Neuronal stem cell (in vitro differentiated cells): ENCODE data around the gene IMMP2L.
A peak's percentile ranks its signal among the peaks of the same experiment; 100 is the strongest.

Experiments
- DNase-seq: peaks from one replicate; pipeline ENCODE4 v3.0.0-alpha.2; 2013; ENCODE audit warnings: low spot score
- H2AFZ ChIP-seq: one replicate; pipeline ENCODE4 v1.6.1; 2013; ENCODE audit warnings: mild to moderate bottlenecking, low read length, inconsistent platforms
- H2AK5ac ChIP-seq: 2 replicates; pipeline ENCODE4 v1.6.1; 2013; ENCODE audit warnings: low read depth, mild to moderate bottlenecking, inconsistent platforms, low read length, moderate library complexity, mixed read lengths
- H2BK120ac ChIP-seq: 2 replicates; pipeline ENCODE4 v1.6.1; 2013; ENCODE audit warnings: low read depth, mild to moderate bottlenecking, inconsistent platforms, low read length, moderate library complexity, mixed read lengths
- H2BK12ac ChIP-seq: one replicate; pipeline ENCODE4 v1.6.1; 2013; ENCODE audit warnings: low read length, inconsistent platforms
- H2BK15ac ChIP-seq: 2 replicates; pipeline ENCODE4 v1.6.1; 2013; ENCODE audit warnings: mild to moderate bottlenecking, low read length, inconsistent platforms, mixed read lengths
- H2BK5ac ChIP-seq: one replicate; pipeline ENCODE4 v1.6.1; 2013; ENCODE audit warnings: inconsistent platforms, mild to moderate bottlenecking, low read length, moderate library complexity
- H3K14ac ChIP-seq: one replicate; pipeline ENCODE4 v1.6.1; 2013; ENCODE audit warnings: low read length, inconsistent platforms
- H3K18ac ChIP-seq: 2 replicates; pipeline ENCODE4 v1.6.1; 2013; ENCODE audit warnings: low read length, inconsistent platforms
- H3K23ac ChIP-seq: 2 replicates; pipeline ENCODE4 v1.6.1; 2013; ENCODE audit warnings: low read depth, mild to moderate bottlenecking, mixed read lengths, low read length, inconsistent platforms; ENCODE audit not compliant: poor library complexity
- H3K27ac ChIP-seq: replicated peaks from 3 replicates; pipeline ENCODE4 v1.5.1; 2013; ENCODE audit warnings: low read length, inconsistent platforms
- H3K27me3 ChIP-seq, 3 experiments: 2 replicates each; pipeline ENCODE4 v1.6.1; 2013; ENCODE audit warnings: low read length in 3 of 3, mild to moderate bottlenecking in 2 of 3, inconsistent platforms in 1 of 3, low read depth in 1 of 3, mixed read lengths in 1 of 3, moderate library complexity in 1 of 3; ENCODE audit not compliant: control insufficient read depth in 3 of 3, insufficient read depth in 3 of 3
- H3K36me3 ChIP-seq, 2 donors: replicated peaks in 1 of 2; 2 replicates each; pipeline ENCODE4 v1.6.1; 2013; ENCODE audit warnings: low read length in 2 of 2; ENCODE audit not compliant: control insufficient read depth in 2 of 2, insufficient read depth in 2 of 2
- H3K4ac ChIP-seq: 2 replicates; pipeline ENCODE4 v1.6.1; 2013; ENCODE audit warnings: inconsistent platforms, mild to moderate bottlenecking, low read length, moderate library complexity
- H3K4me1 ChIP-seq, 2 donors: 1 replicate in 1 of 2; 2 replicates in 1 of 2; pipeline ENCODE4 v1.6.1; 2013; ENCODE audit warnings: low read length in 2 of 2, low read depth in 1 of 2; ENCODE audit not compliant: control insufficient read depth in 2 of 2, insufficient read depth in 1 of 2
- H3K4me2 ChIP-seq: one replicate; pipeline ENCODE4 v1.6.1; 2013; ENCODE audit warnings: mild to moderate bottlenecking, low read length, inconsistent platforms; ENCODE audit not compliant: insufficient read depth, poor library complexity, severe bottlenecking
- H3K4me3 ChIP-seq, 2 donors: 2 replicates each; pipeline ENCODE4 v1.5.1; 2013; ENCODE audit warnings: low read length in 2 of 2, mild to moderate bottlenecking in 2 of 2, inconsistent platforms in 1 of 2, moderate library complexity in 1 of 2
- H3K79me1 ChIP-seq: one replicate; pipeline ENCODE4 v1.6.1; 2013; ENCODE audit warnings: low read depth, mild to moderate bottlenecking, inconsistent platforms, low read length, moderate library complexity
- H3K9ac ChIP-seq: one replicate; pipeline ENCODE4 v1.6.1; 2013; ENCODE audit warnings: mild to moderate bottlenecking, low read depth, low read length, inconsistent platforms; ENCODE audit not compliant: poor library complexity
- H3K9me3 ChIP-seq, 2 donors: replicated peaks in 1 of 2; 2 replicates each; pipeline versions ENCODE3 to v1.6.1; 2013; ENCODE audit warnings: low read length in 2 of 2, mild to moderate bottlenecking in 2 of 2, inconsistent platforms in 1 of 2, low read depth in 1 of 2, mixed read lengths in 1 of 2, moderate library complexity in 1 of 2; ENCODE audit not compliant: control insufficient read depth in 2 of 2, insufficient read depth in 1 of 2
- H4K8ac ChIP-seq: one replicate; pipeline ENCODE4 v1.6.1; 2013; ENCODE audit warnings: low read depth, mild to moderate bottlenecking, inconsistent platforms, low read length, moderate library complexity
- H4K91ac ChIP-seq: one replicate; pipeline ENCODE4 v1.6.1; 2013; ENCODE audit warnings: low read length, low read depth, mild to moderate bottlenecking, inconsistent platforms; ENCODE audit not compliant: poor library complexity
- WGBS, 2 donors: extraction: QIAGEN DNeasy Blood & Tissue Kit; methylation state at CpG; one replicate each; pipeline ENCODE4 v1.1.7; 2013; ENCODE audit warnings: missing lambda C conversion rate in 2 of 2, mixed read lengths in 1 of 2; ENCODE audit not compliant: insufficient read length in 2 of 2, insufficient replicate concordance in 1 of 2; ENCODE audit errors: extremely low coverage in 2 of 2; 5-methylcytosine and 5-hydroxymethylcytosine counted together

The IMMP2L gene

DNA sequence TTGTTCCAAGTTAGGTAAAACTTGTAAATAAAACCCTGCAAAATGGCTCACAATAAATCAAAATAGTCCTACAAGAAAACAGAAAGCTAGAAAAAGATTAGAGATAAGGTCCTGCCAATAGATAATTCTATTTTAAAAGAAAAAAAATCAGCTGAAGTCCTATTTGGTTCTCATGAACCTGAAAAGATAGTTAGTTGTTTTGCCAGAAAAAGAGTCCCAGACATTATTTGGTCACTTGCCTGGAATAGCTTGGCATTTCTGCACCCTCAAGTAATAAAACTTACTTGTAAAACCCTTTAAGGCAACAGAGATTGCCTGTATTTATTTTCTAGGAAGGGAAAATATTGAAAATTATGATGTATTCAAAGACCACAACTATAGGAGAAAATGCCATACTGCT lies 423.7 kb downstream of the IMMP2L start:
- Histone ChIP-seq H3K18ac (no peak overlapping the region), H3K4me2 (no peak overlapping the region), H3K9ac (no peak overlapping the region), H3K4me1 (peaks cover 0 to 5% of the 10 kb centered on the region in 2 donors), H4K8ac (no peak overlapping the region), H3K14ac (no peak overlapping the region), H4K91ac (no peak overlapping the region), H2AK5ac (no peak overlapping the region), H3K27ac (no peak overlapping the region), H3K79me1 (no peaks in the 10 kb centered on the region), H3K23ac (no peak overlapping the region), H2AFZ (peak overlapping the region; percentile 62), H3K27me3 (no peaks in the 10 kb centered on the region), H2BK12ac (no peak overlapping the region), H2BK5ac (no peak overlapping the region), H2BK120ac (no peak overlapping the region), H2BK15ac (no peak overlapping the region), H3K9me3 (no peaks in the 10 kb centered on the region), H3K36me3 (no peaks in the 10 kb centered on the region), H3K4me3 (no peak overlapping the region), H3K4ac (no peak overlapping the region)
- DNase-seq = no peak

- no peak overlapping the region for H3K14ac ChIP-seq
- H2BK5ac ChIP-seq = no peak overlapping the region
- no peak overlapping the region for H2BK12ac ChIP-seq
- no peak overlapping the region for H2BK120ac ChIP-seq
- no peak overlapping the region for H3K9ac ChIP-seq
- no peak overlapping the region for H4K8ac ChIP-seq
- H3K27me3 ChIP-seq = no peaks in the 10 kb centered on the region
- no peaks in the 10 kb centered on the region for H3K9me3 ChIP-seq
- H3K4me1 ChIP-seq = peaks cover under 1 to 5% of the 10 kb centered on the region in 2 donors
- no peaks in the 10 kb centered on the region for H3K79me1 ChIP-seq
- no peak overlapping the region for H3K18ac ChIP-seq
- no peak for DNase-seq
- no peak overlapping the region for H3K4ac ChIP-seq
- no peak overlapping the region for H4K91ac ChIP-seq
- H2AK5ac ChIP-seq = no peak overlapping the region
- H3K27ac ChIP-seq = no peak overlapping the region
- H3K36me3 ChIP-seq = no peaks in the 10 kb centered on the region
- no peak overlapping the region for H2BK15ac ChIP-seq
- WGBS, 2 donors = no CpG with 5 or more reads among the region's 2 CpGs
- H3K4me2 ChIP-seq = no peak overlapping the region
- no peak overlapping the region for H3K23ac ChIP-seq
- H2AFZ ChIP-seq = peak overlapping the region; percentile 62
- no peak overlapping the region for H3K4me3 ChIP-seq
Observed at GRCh38 chr7:111138193-111138569, 424.1 kb downstream of the IMMP2L start.

GRCh38 chr7:111137296-111138192 lies 424.7 kb downstream of the IMMP2L start:
- no peak for DNase-seq
- WGBS, 2 donors = no CpG with 5 or more reads among the region's 4 CpGs

GRCh38 chr7:111132833-111133232 lies 429.5 kb downstream of the IMMP2L start:
- peaks cover 2 to 4% of the 10 kb centered on the region in 2 donors for H3K4me1 ChIP-seq
- H4K91ac ChIP-seq = no peak overlapping the region
- H3K4me2 ChIP-seq = no peak overlapping the region
- no peak overlapping the region for H2BK15ac ChIP-seq
- H3K36me3 ChIP-seq = no peaks in the 10 kb centered on the region
- no peaks in the 10 kb centered on the region for H3K9me3 ChIP-seq
- no peak overlapping the region for H3K9ac ChIP-seq
- no peak overlapping the region for H3K4me3 ChIP-seq
- H2BK12ac ChIP-seq = no peak overlapping the region
- no peak for DNase-seq
- H2BK120ac ChIP-seq = no peak overlapping the region
- no peak overlapping the region for H3K23ac ChIP-seq
- H3K27ac ChIP-seq = no peak overlapping the region
- no peak overlapping the region for H3K14ac ChIP-seq
- no peaks in the 10 kb centered on the region for H3K79me1 ChIP-seq
- no peak overlapping the region for H2AK5ac ChIP-seq
- H3K4ac ChIP-seq = no peak overlapping the region
- H4K8ac ChIP-seq = no peak overlapping the region
- no CpG with 5 or more reads among the region's 1 CpG for WGBS, 2 donors
- H3K27me3 ChIP-seq = no peaks in the 10 kb centered on the region
- H2AFZ ChIP-seq = no peak overlapping the region
- H2BK5ac ChIP-seq = no peak overlapping the region
- no peak overlapping the region for H3K18ac ChIP-seq

More at GRCh38 chr7:111137296-111138192, 424.7 kb downstream of the IMMP2L start:
- Histone ChIP-seq H3K4ac (no peak overlapping the region), H3K18ac (no peak overlapping the region), H2AFZ (peak overlapping the region; percentile 62), H3K27me3 (no peaks in the 10 kb centered on the region), H3K4me3 (no peak overlapping the region), H3K23ac (no peak overlapping the region), H2BK12ac (no peak overlapping the region), H3K79me1 (no peaks in the 10 kb centered on the region), H2BK5ac (no peak overlapping the region), H4K8ac (no peak overlapping the region), H2AK5ac (no peak overlapping the region), H3K9ac (no peak overlapping the region), H3K4me2 (no peak overlapping the region), H3K36me3 (no peaks in the 10 kb centered on the region), H3K4me1 (peaks cover 4 to 5% of the 10 kb centered on the region in 2 donors), H3K9me3 (no peaks in the 10 kb centered on the region), H3K27ac (no peak overlapping the region), H3K14ac (no peak overlapping the region), H2BK120ac (no peak overlapping the region), H4K91ac (no peak overlapping the region), H2BK15ac (no peak overlapping the region)
